H54 (cell line): ENCODE measurements around the gene CHD2.

Source experiments
- DNase-seq: peaks from one replicate; pipeline ENCODE4 v3.0.0; 2011; ENCODE audit warnings: low spot score, mixed read lengths; ENCODE audit not compliant: insufficient read length
- FAIRE-seq: peaks from 3 replicates; lab custom pipeline; 2011; peaks lifted over from hg19 to GRCh38; lab: Jason Lieb, UNC
- POLR2A ChIP-seq: IDR thresholded peaks from 2 replicates; pipeline ENCODE4 v1.6.1; 2011; ENCODE audit warnings: low read depth, mild to moderate bottlenecking, low read length

Gene CHD2

DNA sequence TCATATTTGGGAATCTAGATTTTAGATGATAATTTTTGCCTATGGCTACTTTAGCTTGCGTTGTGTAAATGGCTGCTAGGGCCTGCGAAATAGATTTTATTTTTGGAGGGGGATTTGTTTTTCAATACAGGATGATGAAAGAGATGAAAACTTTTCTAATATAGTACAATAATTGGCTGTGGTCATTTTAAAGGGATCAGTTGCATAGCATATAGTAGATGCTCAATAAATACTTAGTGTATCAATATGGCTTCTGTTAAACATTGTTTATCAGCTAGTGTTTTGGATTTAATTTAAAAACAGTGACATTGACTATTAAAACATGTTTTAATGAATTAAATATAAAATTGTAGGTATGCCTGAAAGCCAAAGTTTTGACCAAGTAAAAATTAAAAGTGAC, 6.9 kb upstream of the CHD2 start:
- no peak for TF ChIP-seq POLR2A
- FAIRE-seq (no peak), DNase-seq (no peak)

DNA sequence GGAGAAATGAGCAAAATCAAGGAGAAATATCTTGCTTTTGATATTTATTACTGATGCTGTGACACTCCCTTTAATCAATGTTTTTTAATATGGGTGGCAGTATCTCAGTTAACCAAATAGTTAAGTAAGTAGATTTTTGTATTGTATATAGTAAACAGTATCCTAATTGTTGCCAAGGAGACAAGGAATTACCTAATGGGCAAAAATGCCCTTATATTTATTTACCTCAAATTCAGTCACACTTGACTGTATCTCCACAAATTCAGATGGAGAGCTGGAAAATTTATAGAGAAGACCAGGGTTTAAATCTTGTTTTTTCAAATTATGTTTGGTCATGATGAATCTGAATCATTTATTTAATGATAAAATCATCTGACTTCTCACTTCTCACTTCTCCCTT, 3.6 kb upstream of the CHD2 start:
- no peak for DNase-seq
- FAIRE-seq, result no peak

DNA sequence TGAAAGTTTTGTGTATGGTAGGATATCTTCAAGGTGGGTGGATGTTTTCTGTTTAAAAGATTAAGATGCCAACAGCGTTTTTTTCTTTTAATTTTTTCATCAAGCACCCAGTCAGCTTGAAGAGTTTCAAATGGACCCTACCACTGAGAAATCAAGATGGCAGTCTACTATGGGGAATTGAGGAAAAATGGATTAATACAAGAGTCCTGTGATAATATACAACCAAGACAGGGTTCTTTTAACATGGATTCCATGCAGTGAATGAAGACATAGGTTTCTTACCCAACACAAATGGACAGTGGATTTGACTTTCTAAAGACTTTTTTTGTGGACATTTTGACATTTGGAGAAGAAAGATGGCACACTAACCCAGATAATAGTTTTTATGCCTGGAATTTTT, 2.5 kb upstream of the CHD2 start:
- TF ChIP-seq POLR2A, result no peak
- no peak for DNase-seq
- no peak for FAIRE-seq

More for the DNA sequence above, 3.6 kb upstream of the CHD2 start:
- TF ChIP-seq POLR2A, result no peak

DNA sequence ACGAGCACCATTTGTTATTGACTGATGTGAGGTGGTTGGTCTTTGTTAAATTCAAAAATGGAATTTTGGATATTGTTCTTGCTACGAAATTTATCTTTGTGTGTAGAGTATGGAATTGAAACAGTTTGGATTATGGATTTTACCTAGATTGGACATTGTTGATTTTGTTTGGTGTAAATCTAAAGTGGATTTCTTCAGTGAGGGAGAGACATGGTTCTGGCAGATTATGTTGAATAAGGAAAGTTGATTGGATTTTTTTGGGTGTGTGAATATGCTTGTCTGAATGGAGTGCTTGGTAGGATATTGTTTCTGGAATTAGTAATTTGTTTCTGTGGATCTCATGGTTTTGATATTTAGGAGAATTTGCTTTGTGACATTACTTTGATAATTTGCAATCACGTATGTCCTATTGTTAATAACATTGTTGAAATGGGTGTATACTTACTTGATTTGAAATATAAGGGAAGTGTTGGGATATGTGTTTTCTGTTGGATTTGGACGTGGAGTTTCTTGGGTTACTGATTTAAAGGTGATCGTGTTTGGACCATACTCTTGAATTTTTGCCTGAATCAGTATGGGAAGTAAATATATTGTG, 1.0 kb upstream of the CHD2 start:
- no peak for DNase-seq
- TF ChIP-seq POLR2A, result no peak
- no peak for FAIRE-seq

DNA sequence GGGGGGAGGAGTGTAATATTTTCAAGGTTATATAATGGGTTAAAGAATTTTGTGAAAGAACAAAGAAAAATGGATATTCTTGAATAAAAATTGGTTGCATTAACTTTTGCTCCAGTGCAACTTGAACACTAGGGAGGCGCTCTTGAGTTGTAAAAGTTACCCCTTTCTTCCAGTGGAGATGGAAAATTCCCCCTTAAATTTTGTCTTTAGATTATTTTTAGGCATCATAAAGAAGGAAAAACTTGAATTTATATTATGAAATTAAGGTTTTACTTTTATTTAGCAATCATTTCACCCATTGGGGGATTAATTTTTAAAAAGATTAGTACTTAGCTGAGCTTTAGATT, 550 bp upstream of the CHD2 start:
- FAIRE-seq (no peak), DNase-seq (no peak)
- no peak for TF ChIP-seq POLR2A

DNA sequence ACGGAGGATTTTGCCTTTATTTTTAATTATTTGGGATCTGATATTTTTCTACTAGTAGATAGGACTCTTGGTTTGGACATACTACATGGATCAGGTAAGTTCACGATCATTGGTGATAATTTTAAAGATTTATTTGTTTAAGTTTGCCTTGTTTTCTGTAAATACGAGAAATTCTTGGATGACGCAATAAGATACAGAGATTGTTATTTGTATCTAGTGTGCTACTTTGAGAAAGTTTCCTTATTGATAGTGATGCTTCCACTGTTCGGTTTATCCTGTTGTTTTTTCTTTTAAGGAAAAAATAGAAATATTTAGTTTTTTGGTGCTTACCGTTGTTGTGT, 577 bp downstream of the CHD2 start:
- no peak for FAIRE-seq
- DNase-seq, result no peak
- TF ChIP-seq POLR2A, result no peak

DNA sequence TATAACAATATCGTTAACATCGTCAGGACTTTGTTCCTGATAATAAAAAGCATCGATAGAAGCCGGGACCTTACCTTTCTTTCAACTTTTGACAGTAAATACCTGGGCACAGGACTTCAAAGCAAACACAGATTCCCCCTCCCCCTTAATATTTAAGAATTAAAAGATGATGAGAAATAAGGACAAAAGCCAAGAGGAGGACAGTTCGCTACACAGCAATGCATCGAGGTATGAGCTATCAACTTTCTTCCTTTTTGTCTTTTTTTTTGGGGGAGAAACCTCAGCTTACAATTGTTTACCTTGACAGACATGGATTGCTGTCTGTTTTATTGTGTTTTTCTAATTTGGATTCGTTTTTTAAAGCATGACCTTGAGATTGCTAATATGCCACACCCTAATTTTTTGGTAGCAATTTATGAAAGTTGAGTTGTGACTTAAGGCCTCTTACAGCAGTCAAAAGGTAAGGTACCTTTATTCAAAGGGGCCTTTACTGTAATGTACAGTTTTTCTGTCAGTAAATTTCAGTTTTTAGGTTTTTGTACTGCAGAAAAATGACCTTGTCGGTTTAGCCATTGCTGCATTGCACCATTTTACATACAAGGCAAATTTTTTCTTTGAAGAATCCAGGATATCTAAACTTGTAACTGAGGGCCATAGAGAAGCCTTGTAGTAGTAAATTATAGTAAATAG, 1.1 kb downstream of the CHD2 start:
- DNase-seq (no peak), FAIRE-seq (no peak)
- TF ChIP-seq POLR2A, result no peak

DNA sequence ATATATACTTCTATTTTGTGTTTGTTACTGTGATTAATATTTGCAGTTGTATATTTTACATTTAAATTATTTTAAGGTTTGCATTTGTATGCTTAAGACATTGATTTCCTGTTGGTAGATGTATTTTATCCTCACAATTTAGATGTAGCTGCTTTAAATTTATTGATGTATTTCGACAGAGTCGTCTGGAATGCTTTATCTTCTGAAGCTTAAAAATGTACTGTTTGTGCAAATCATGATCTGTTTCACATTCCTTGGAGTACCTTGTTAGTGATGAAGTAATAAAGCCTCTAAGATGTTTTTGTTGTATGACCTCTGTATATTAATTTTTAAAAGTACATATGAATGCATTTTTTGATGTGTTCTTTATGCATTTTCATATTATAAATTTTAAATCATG, 1.9 kb downstream of the CHD2 start:
- DNase-seq, result no peak
- FAIRE-seq, result no peak
- TF ChIP-seq POLR2A, result no peak

DNA sequence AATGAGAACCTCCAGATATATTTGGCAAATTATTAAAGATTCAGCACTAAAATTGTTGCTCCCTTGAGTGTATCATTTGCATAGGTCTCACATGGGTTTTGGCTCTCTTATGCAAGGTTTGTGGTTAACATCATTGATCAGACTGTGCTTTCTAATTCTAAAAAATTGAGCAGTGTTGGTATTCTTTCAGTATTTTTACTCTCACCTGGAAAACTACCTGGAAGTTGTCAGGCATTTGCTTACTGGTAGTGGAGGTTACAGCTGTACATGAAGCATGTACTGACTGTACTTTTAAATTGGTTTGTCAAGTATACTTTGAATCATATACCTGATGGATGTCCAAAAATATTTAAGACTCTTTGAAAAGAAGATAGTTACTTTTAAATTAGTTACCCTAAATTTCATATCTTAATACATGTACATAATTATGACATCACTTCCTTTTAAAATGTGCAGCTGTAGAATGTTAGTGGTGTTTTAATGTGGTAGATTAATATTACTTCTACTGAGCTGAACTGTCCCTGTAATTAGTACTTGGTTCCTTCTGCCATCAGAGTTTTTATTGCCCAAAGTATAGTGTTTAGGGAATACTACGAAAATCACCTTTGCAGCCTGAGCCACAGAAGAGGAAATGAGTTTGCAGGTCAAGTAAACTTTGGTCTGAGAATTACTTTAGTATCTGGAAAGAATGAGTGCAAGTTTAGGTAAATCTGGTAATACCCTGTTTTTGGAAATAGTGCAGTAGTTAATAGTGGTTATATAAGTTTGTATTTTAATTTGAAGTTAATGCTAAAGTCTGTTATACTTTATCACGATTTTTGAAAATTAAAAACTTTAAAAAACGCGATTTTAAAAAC, 2.8 kb downstream of the CHD2 start:
- no peak for TF ChIP-seq POLR2A
- FAIRE-seq (no peak), DNase-seq (no peak)

DNA sequence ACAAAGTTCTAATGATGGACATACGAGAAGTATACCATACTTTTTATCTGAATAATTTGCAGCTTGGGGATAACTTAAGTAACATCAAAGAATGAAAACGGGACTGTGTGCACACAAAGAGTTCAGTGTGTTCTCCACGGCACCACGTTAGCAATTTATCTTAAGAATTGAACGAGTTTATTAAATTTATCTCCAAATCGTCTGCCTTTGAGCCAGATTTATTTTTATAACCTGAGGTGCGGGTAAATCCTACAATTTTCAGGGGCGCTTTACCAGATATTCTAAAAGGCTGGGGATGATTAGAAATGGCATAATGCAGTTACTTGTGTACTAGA, 3.5 kb downstream of the CHD2 start:
- FAIRE-seq (no peak), DNase-seq (no peak)
- no peak for TF ChIP-seq POLR2A

DNA sequence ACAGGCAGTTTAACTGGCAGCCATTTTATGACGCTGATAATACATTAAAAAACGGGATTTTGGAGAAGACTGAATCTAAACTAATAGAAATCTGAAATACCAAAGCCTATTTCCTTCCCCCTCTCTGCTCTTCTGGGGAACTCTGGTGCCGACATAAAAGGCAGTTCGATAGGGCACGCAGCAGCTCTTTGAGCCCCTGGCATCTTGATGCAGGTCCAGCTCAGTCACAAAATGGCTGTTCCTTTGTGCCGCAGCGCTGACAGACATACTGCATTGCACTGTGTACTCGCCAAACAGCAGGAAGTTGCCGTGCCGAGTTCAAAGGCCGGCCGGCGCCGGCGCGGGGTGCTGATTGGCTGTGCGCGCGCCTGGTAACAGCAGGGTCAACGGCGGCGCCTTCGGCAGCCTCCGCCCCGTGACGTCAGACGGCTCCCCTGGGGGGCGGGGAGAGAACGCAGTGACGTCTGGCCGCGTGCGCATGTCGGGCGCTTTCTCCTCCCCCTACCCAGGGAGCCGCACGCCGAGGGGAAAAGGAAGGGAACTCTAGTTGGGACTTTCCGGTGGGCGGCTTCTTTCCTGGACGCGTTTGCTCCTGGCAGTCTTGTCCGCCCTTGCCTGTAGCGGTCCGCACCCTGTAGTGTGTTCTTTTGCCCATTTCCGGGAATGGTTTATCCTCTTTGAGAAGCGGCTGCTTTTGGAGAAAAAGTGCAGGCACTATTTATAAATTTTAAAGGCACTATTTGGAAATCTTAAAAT, 4.0 kb downstream of the CHD2 start:
- FAIRE-seq, result peak; percentile 62
- peak; percentile 62 for TF ChIP-seq POLR2A

DNA sequence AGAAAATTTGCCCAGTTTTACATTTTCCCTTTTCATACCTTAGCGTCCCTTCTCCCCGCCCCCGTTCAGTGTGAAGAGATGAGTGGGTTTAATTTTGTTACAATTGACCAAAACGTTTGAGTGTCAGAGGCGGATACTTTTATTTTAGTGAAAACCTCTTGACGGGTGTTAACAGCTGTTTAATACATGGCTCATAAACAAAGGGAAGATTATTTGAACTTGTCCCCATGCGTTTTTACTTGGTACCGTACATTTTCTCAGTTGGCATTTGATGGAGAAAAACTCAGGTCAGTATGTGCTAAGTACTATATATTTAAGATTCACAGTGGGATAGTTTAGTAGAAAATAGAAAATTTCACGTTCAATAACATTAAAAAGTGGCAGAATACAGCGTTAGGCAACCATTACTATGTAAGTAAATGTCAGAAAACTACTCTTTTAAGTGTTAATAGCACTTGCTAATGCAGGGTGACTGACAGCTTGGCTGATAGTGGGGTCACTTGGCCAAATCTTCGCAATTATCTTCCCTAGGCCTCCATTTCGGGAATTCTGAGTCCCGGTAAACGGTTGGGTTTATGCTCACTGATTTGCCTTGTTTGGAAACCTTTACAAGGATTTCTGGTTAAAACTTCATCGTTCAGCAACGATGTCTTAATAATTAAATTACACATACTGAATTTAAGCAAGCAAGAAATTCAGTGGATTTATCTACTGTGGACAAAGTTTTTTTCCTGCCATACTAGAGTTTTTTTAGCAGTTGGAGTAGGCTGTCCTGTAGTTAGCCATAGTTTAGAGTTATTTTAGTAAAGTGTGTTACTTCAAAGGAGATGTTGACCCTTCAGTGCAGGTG, 4.8 kb downstream of the CHD2 start:
- FAIRE-seq (no peak), DNase-seq (no peak)
- no peak for TF ChIP-seq POLR2A

More for the DNA sequence above, 4.0 kb downstream of the CHD2 start:
- DNase-seq, result peak; percentile 46

DNA sequence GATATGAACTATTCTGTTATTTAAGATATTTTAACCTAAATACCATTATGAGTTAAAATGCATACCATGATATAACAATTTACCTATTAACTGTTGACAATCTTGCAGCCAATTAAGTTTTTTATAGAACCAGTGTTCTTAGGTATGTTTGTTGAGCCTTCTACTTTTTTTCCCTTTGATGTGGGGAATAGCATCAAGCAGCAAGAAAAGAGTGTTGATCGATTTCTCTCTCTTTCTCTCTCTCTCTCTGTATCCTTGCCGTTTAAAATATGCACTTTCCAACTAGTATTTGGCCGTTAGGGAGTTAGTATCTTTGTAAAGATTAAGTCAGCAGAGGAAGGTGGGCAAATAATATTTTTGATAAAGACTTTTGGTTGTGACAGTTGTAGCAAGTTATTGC, 5.9 kb downstream of the CHD2 start:
- TF ChIP-seq POLR2A, result no peak
- no peak for DNase-seq
- FAIRE-seq, result no peak
